H9 (cell line): ENCODE results near the gene DLG5. TPM values are rescaled to one million over a fixed set of nuclear protein-coding genes. Genes with fewer than 3 reads are reported as not detected.

Source experiments
- DNase-seq: peaks from one replicate; pipeline ENCODE4 v3.0.0-alpha.2; 2017
- H2AFZ ChIP-seq: one replicate; pipeline ENCODE4 v1.6.1; 2013; ENCODE audit warnings: mild to moderate bottlenecking, low read length, control low read depth, moderate library complexity
- H2AK5ac ChIP-seq: 2 replicates; pipeline ENCODE4 v1.6.1; 2013; ENCODE audit warnings: low read length, control low read depth, mixed read lengths; ENCODE audit not compliant: insufficient read length
- H2BK120ac ChIP-seq: one replicate; pipeline ENCODE4 v1.6.1; 2013; ENCODE audit warnings: low read depth, mild to moderate bottlenecking, low read length, control low read depth, inconsistent platforms; ENCODE audit not compliant: poor library complexity, severe bottlenecking
- H2BK12ac ChIP-seq: 2 replicates; pipeline ENCODE4 v1.6.1; 2013; ENCODE audit warnings: low read length, control low read depth, mixed read lengths, low read depth; ENCODE audit not compliant: insufficient read length
- H2BK15ac ChIP-seq: 2 replicates; pipeline ENCODE4 v1.6.1; 2013; ENCODE audit warnings: low read depth, low read length, control low read depth
- H2BK20ac ChIP-seq: one replicate; pipeline ENCODE4 v1.6.1; 2013; ENCODE audit warnings: low read depth, mild to moderate bottlenecking, low read length, control low read depth, inconsistent platforms; ENCODE audit not compliant: poor library complexity, severe bottlenecking
- H2BK5ac ChIP-seq: 2 replicates; pipeline ENCODE4 v1.6.1; 2013; ENCODE audit warnings: low read length, control low read depth, mixed read lengths; ENCODE audit not compliant: insufficient read length
- H3K14ac ChIP-seq: 2 replicates; pipeline ENCODE4 v1.6.1; 2013; ENCODE audit warnings: low read length, control low read depth; ENCODE audit not compliant: insufficient read depth
- H3K18ac ChIP-seq: 2 replicates; pipeline ENCODE4 v1.6.1; 2013; ENCODE audit warnings: low read depth, mild to moderate bottlenecking, mixed read lengths, low read length, control low read depth; ENCODE audit not compliant: insufficient read length
- H3K23ac ChIP-seq: 2 replicates; pipeline ENCODE4 v1.6.1; 2013; ENCODE audit warnings: low read length, control low read depth, mixed read lengths, low read depth; ENCODE audit not compliant: insufficient read length
- H3K23me2 ChIP-seq: 2 replicates; pipeline ENCODE4 v1.6.1; 2013; ENCODE audit warnings: low read depth, mild to moderate bottlenecking, mixed read lengths, low read length, control low read depth; ENCODE audit not compliant: insufficient read length, poor library complexity, severe bottlenecking
- H3K27ac ChIP-seq: 2 replicates; pipeline ENCODE4 v1.5.1; 2013; ENCODE audit warnings: low read length, control low read depth, mixed read lengths, low read depth; ENCODE audit not compliant: insufficient read length
- H3K27me3 ChIP-seq: 2 replicates; pipeline ENCODE4 v1.6.1; 2013; ENCODE audit warnings: low read length, control low read depth, inconsistent platforms; ENCODE audit not compliant: insufficient read depth
- H3K4ac ChIP-seq: 2 replicates; pipeline ENCODE4 v1.6.1; 2013; ENCODE audit warnings: low read depth, mild to moderate bottlenecking, control low read depth, inconsistent platforms, low read length, moderate library complexity
- H3K4me1 ChIP-seq: 2 replicates; pipeline ENCODE4 v1.6.1; 2013; ENCODE audit warnings: low read length, control low read depth, inconsistent platforms; ENCODE audit not compliant: insufficient read depth
- H3K4me2 ChIP-seq: 2 replicates; pipeline ENCODE4 v1.6.1; 2013; ENCODE audit warnings: low read length, control low read depth, mixed read lengths; ENCODE audit not compliant: insufficient read length, insufficient read depth
- H3K56ac ChIP-seq: 2 replicates; pipeline ENCODE4 v1.6.1; 2013; ENCODE audit warnings: low read depth, mild to moderate bottlenecking, mixed read lengths, low read length, control low read depth; ENCODE audit not compliant: insufficient read length
- H3K79me1 ChIP-seq: 2 replicates; pipeline ENCODE4 v1.6.1; 2013; ENCODE audit warnings: low read depth, mild to moderate bottlenecking, moderate library complexity, low read length, control low read depth, inconsistent platforms; ENCODE audit not compliant: insufficient read depth, poor library complexity, severe bottlenecking
- H3K79me2 ChIP-seq: 2 replicates; pipeline ENCODE4 v1.6.1; 2013; ENCODE audit warnings: low read length, control low read depth, inconsistent platforms; ENCODE audit not compliant: insufficient read depth
- H3K9ac ChIP-seq: 2 replicates; pipeline ENCODE4 v1.6.1; 2013; ENCODE audit warnings: low read length, control low read depth, mixed read lengths; ENCODE audit not compliant: insufficient read length; ENCODE audit errors: extremely low read depth
- H3K9me3 ChIP-seq: one replicate; pipeline ENCODE4 v1.6.1; 2013; ENCODE audit warnings: low read depth, low read length, inconsistent platforms; ENCODE audit not compliant: control insufficient read depth
- H3T11ph ChIP-seq: one replicate; pipeline ENCODE4 v1.6.1; 2013; ENCODE audit warnings: mild to moderate bottlenecking, low read length, control low read depth, inconsistent platforms
- H4K20me1 ChIP-seq: one replicate; pipeline ENCODE4 v1.6.1; 2013; ENCODE audit not compliant: control insufficient read depth, insufficient read length, insufficient read depth
- H4K5ac ChIP-seq: 2 replicates; pipeline ENCODE4 v1.6.1; 2013; ENCODE audit warnings: low read depth, mild to moderate bottlenecking, mixed read lengths, low read length, control low read depth; ENCODE audit not compliant: insufficient read length
- H4K8ac ChIP-seq: replicated peaks from 2 replicates; pipeline ENCODE4 v1.6.1; 2013; ENCODE audit warnings: low read length, control low read depth, mixed read lengths, low read depth; ENCODE audit not compliant: insufficient read length
- H4K91ac ChIP-seq: 2 replicates; pipeline ENCODE4 v1.6.1; 2013; ENCODE audit warnings: low read depth, mild to moderate bottlenecking, moderate library complexity, mixed read lengths, low read length, control low read depth; ENCODE audit not compliant: insufficient read length
- H3K27ac Mint-ChIP-seq, 3 experiments: 2 replicates in 2 of 3; 3 replicates in 1 of 3; pipeline ENCODE4 v1.8.0; 2020 to 2021; ENCODE audit warnings: mixed read lengths in 3 of 3, mild to moderate bottlenecking in 1 of 3, moderate library complexity in 1 of 3
- H3K27me3 Mint-ChIP-seq: 2 replicates; pipeline ENCODE4 v1.8.0; 2021; ENCODE audit warnings: low read depth, mild to moderate bottlenecking, moderate library complexity, mixed read lengths
- H3K36me3 Mint-ChIP-seq, 3 experiments: 2 replicates in 2 of 3; 3 replicates in 1 of 3; pipeline ENCODE4 v1.8.0; 2020 to 2021; ENCODE audit warnings: low read depth in 3 of 3, mixed read lengths in 3 of 3; ENCODE audit not compliant: insufficient read depth in 1 of 3
- H3K4me1 Mint-ChIP-seq, 2 experiments: 2 replicates each; pipeline ENCODE4 v1.8.0; 2020; ENCODE audit warnings: mixed read lengths in 2 of 2
- H3K4me3 Mint-ChIP-seq, 2 experiments: 2 replicates in 1 of 2; 3 replicates in 1 of 2; pipeline ENCODE4 v1.8.0; 2020 to 2021; ENCODE audit warnings: mild to moderate bottlenecking in 2 of 2, mixed read lengths in 2 of 2, moderate library complexity in 1 of 2
- H3K9me3 Mint-ChIP-seq, 2 experiments: 2 replicates in 1 of 2; 3 replicates in 1 of 2; pipeline ENCODE4 v1.8.0; 2020; ENCODE audit warnings: mild to moderate bottlenecking in 2 of 2, mixed read lengths in 2 of 2, moderate library complexity in 1 of 2
- CTCF ChIP-seq: fragments of 200-600 bp; sonication (generic); conservative IDR thresholded peaks from 3 replicates; pipeline ENCODE4 v1.8.0; 2021; ENCODE audit warnings: antibody characterized with exemption, mild to moderate bottlenecking
- WGBS: extraction: QIAGEN DNeasy Blood & Tissue Kit; methylation state at CpG from one replicate; pipeline ENCODE4 v1.1.7; 2013; ENCODE audit warnings: missing lambda C conversion rate, low lambda C conversion rate, mixed read lengths; ENCODE audit not compliant: insufficient read length; ENCODE audit errors: extremely low coverage; 5-methylcytosine and 5-hydroxymethylcytosine counted together
- total RNA-seq: library from RNA; stranded (reverse); gene quantifications from 2 replicates; pipeline ENCODE4 v1.2.1, GENCODE V29; 2021

DLG5 gene
- total RNA-seq, 1 experiment from 2014 or later: 67.4 TPM

- peaks cover 59 to 68% of the 10 kb centered on the region in 2 experiments for H3K4me1 Mint-ChIP-seq
- Histone ChIP-seq H3K4me1 (peaks cover 10% of the 10 kb centered on the region; the same call in 1 of the 2 replicates), H2BK20ac (no peak overlapping the region), H3K9me3 (no peaks in the 10 kb centered on the region), H4K5ac (no peak overlapping the region), H3K27me3 (no peaks in the 10 kb centered on the region), H4K8ac (no peak overlapping the region), H3K23ac (no peak overlapping the region), H2AK5ac (no peak overlapping the region), H3K79me2 (peaks cover 2% of the 10 kb centered on the region; the same call in 1 of the 2 replicates), H3K27ac (no peak overlapping the region), H2BK5ac (no peak overlapping the region), H4K20me1 (no peaks in the 10 kb centered on the region), H3K18ac (no peak overlapping the region), H2BK120ac (no peak overlapping the region), H2BK15ac (no peak overlapping the region), H3K56ac (no peak overlapping the region), H3K4ac (no peak overlapping the region), H3K14ac (no peak overlapping the region), H2BK12ac (no peak overlapping the region), H2AFZ (no peak overlapping the region), H3K79me1 (peaks cover 2% of the 10 kb centered on the region), H4K91ac (no peak overlapping the region), H3T11ph (no peak overlapping the region), H3K4me2 (no peak overlapping the region), H3K9ac (no peak overlapping the region), H3K23me2 (no peaks in the 10 kb centered on the region)
- no peaks in the 10 kb centered on the region for H3K9me3 Mint-ChIP-seq
- TF ChIP-seq CTCF: no peak
- peaks cover 0 to 18% (median 4%) of the 10 kb centered on the region in 3 experiments; a peak in 4 of 7 replicates for H3K36me3 Mint-ChIP-seq
- no peak for DNase-seq
- peak overlapping the region in 2 of 3 experiments; percentile 55 to 63; a peak in 3 of 7 replicates for H3K27ac Mint-ChIP-seq
- no peak overlapping the region for H3K4me3 Mint-ChIP-seq
- H3K27me3 Mint-ChIP-seq: no peaks in the 10 kb centered on the region
- WGBS: no CpG with 5 or more reads among the region's 7 CpGs
These were observed 53.5 kb downstream of the DLG5 start for GRCh38 chr10:77872947-77873535.
